AG04449 (cell line): ENCODE results near the gene RAPGEF3.

Experiments used
- CTCF ChIA-PET: fragments of 350-600 bp; formaldehyde crosslinking; extraction: SDS; loops from one replicate; lab custom pipeline; 2021; ENCODE audit warnings: antibody characterized with exemption; lab: Yijun Ruan, JAX
- POLR2A ChIA-PET: fragments of 400-600, 350-600 bp; formaldehyde crosslinking; extraction: SDS; loops from one replicate; lab custom pipeline; 2020; ENCODE audit warnings: antibody characterized with exemption, inconsistent platforms; lab: Yijun Ruan, JAX
- DNase-seq: peaks from one replicate; pipeline ENCODE4 v3.0.0-alpha.2; 2010; ENCODE audit warnings: low read depth, low spot score
- H3K4me3 ChIP-seq: 2 replicates; pipeline ENCODE4 v1.5.1; 2011; ENCODE audit warnings: low read depth, mild to moderate bottlenecking, control low read depth, low read length
- CTCF ChIP-seq: IDR thresholded peaks from one replicate; pipeline ENCODE4 v1.5.1; 2011; ENCODE audit warnings: mild to moderate bottlenecking, moderate library complexity, low read length, control low read depth, inconsistent platforms; ENCODE audit not compliant: insufficient read depth; ENCODE audit errors: missing control alignments

RAPGEF3 gene

GRCh38 chr12:47711448-47711847 lies 47.2 kb downstream of the RAPGEF3 start:
- ChIA-PET CTCF (interaction anchor here (1.5 to 36.9 kb wide), 5 partner anchors 18 to 128 kb away, joined by 4 to 1419 read pairs (median 247); partner anchors contain the start of genes ENDOU and SLC48A1), POLR2A (no interaction called here)
- DNase-seq: no peak
- TF ChIP-seq CTCF: no peak
- no peak overlapping the region for H3K4me3 ChIP-seq

GRCh38 chr12:47710278-47710677 lies 48.4 kb downstream of the RAPGEF3 start:
- H3K4me3 ChIP-seq: no peak overlapping the region
- no peak for TF ChIP-seq CTCF
- ChIA-PET CTCF (interaction anchor here (1.5 to 36.9 kb wide), 5 partner anchors 19 to 128 kb away, joined by 4 to 1419 read pairs (median 19); partner anchors contain the start of genes ENDOU and SLC48A1), POLR2A (no interaction called here)
- no peak for DNase-seq

- H3K4me3 ChIP-seq: no peak overlapping the region
- POLR2A ChIA-PET: no interaction called here
- CTCF ChIA-PET: interaction anchor here (1.5 to 36.9 kb wide), 5 partner anchors 20 to 129 kb away, joined by 4 to 1419 read pairs (median 19); partner anchors contain the start of genes ENDOU and SLC48A1
- DNase-seq: no peak
- TF ChIP-seq CTCF: no peak
Measured at GRCh38 chr12:47709671-47710070, 49.0 kb downstream of the RAPGEF3 start.

GRCh38 chr12:47709237-47709636 lies 49.4 kb downstream of the RAPGEF3 start:
- ChIA-PET CTCF (interaction anchor here (1.9 to 36.9 kb wide), 4 partner anchors 20 to 129 kb away, joined by 6 to 1419 read pairs (median 133); partner anchors contain the start of genes ENDOU and SLC48A1), POLR2A (no interaction called here)
- H3K4me3 ChIP-seq: no peak overlapping the region
- no peak for DNase-seq
- TF ChIP-seq CTCF: no peak

- no peak overlapping the region for H3K4me3 ChIP-seq
Measured at GRCh38 chr12:47707905-47708543, 50.7 kb downstream of the RAPGEF3 start.

More at GRCh38 chr12:47707905-47708543, 50.7 kb downstream of the RAPGEF3 start:
- POLR2A ChIA-PET: no interaction called here
- DNase-seq: no peak
- TF ChIP-seq CTCF: no peak
- CTCF ChIA-PET: interaction anchor here (1.0 to 12.8 kb wide), 9 partner anchors 8 to 637 kb away, joined by 3 to 247 read pairs (median 11); partner anchors contain the start of gene ENDOU
